ENCODE data around the gene USP31.

USP31 gene

DNA sequence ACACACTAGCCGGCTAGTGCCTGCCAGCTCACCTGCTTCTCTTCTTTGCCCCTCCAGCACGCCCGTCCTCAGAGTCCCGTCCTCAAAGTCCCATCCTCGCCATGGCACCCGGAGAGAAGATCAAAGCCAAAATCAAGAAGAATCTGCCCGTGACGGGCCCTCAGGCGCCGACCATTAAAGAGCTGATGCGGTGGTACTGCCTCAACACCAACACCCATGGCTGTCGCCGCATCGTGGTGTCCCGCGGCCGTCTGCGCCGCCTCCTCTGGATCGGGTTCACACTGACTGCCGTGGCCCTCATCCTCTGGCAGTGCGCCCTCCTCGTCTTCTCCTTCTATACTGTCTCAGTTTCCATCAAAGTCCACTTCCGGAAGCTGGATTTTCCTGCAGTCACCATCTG lies 36.9 kb upstream of the USP31 start:
- TF ChIP-seq, protein P1, sequence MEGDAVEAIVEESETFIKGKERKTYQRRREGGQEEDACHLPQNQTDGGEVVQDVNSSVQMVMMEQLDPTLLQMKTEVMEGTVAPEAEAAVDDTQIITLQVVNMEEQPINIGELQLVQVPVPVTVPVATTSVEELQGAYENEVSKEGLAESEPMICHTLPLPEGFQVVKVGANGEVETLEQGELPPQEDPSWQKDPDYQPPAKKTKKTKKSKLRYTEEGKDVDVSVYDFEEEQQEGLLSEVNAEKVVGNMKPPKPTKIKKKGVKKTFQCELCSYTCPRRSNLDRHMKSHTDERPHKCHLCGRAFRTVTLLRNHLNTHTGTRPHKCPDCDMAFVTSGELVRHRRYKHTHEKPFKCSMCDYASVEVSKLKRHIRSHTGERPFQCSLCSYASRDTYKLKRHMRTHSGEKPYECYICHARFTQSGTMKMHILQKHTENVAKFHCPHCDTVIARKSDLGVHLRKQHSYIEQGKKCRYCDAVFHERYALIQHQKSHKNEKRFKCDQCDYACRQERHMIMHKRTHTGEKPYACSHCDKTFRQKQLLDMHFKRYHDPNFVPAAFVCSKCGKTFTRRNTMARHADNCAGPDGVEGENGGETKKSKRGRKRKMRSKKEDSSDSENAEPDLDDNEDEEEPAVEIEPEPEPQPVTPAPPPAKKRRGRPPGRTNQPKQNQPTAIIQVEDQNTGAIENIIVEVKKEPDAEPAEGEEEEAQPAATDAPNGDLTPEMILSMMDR (IDR thresholded peaks at IDR 0.05): no peak

DNA sequence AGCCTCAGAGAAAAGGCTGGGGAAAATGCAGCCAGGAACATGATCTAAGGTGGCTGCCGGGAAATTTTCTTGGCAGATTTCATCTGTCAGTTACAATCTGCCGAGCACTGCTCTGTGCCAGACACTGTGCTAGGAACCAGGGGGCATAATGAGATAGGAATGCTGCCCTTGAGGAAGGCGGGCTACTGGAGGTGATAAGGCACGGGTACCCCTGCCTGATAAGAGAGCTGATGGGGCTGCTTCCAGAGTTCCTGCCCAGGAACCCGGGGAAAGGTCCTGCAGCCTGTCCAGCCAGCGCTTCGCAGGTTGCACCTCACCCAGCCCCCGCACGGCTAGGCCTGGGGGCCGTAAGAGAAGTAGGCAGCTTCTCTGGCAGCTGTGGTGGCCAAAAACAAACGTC lies 36.4 kb upstream of the USP31 start:
- TF ChIP-seq, protein P1 (IDR thresholded peaks at IDR 0.05): no peak

DNA sequence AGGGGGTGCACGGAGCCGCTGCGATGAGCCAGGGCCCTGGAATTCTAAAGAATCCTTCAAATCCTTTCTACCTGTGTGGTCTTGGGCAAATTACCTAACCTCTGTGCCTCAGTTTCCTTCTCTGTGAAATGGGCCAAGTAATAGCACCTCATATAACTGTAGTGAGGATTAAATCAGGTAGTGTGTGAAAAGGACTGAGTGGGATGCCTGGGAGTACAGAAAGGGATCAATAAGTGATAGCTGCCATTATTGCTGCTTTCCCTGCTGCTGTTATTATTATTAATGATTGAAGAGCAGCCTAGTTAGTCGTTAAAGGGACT lies 34.3 kb upstream of the USP31 start:
- TF ChIP-seq, protein P1 (IDR thresholded peaks at IDR 0.05): no peak

DNA sequence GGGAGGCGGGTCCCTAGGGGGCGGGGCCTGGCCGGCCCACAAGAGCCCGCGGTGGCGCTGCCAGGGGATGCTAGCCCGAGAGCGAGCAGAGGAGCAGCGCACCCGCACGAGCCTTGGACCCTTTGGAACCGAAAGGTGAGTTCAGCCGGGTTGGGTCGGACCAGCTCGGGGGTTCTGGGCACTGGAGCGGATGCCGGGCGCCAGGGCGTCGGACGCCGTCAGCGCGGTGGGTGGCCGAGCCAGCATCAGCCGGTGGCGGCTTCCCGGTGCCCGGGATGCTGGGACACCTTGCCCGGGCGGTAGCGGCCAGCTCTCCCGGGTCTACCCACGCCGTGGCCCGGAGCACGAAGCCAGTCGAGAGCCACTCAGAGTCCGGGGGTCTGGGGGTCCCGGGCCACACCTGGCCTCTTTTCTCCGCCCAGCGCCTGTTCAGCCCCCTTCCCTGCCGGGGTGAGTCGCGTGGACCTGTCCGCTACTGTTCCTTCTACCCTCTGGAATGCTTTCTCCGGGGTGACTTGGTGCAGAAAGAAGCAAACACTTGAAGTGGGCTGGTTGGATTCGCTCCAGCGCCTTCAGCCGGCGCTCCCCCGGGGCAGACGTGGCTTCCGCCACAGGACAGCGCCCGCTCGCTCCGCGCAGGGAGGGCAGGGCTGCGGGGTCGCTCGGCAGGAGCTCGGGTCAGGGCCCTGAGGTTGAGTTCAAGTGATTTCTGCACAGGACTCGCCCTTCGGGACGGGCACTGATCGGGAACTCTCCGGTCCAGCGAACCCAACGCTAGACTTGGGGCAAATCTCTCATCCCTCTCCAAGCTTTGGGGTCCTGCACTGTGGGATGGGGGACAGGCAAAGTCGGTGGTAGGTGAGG lies 33.7 kb upstream of the USP31 start, which contains the start of gene SCNN1G:
Gene SCNN1G (plus strand): TSS at position 67 of the 864 bp plus-strand sequence. CDS start 3,527 bp downstream, outside the sequence.
- TF ChIP-seq, protein P1 (IDR thresholded peaks at IDR 0.05): no peak; the same call in none of the 2 replicates

DNA sequence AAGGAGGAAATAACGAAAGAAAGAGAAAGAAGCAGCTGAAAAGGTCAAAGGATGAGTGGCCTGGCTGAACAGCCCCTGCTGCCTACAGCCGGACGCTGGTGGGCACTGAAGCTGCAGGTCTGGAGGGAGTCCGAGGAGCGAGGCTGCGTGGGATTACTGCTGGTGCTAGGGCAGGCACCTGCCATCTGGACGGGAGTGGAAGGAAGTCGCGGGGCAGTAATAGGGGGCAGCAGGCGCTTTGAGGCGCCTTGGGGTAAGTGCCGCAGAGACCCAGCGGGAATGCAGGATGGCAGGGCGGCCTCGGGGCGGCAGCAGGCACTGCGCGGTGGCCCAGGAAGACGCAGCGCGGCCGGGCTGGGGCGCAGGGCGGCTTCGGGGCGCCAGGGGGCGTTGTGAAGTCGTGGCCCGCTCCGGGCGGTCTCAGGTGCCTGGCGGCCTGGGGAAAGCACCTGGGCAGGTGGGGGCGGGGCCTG lies 33.0 kb upstream of the USP31 start:
- TF ChIP-seq, protein P1 (IDR thresholded peaks at IDR 0.05): peak; percentile 100

DNA sequence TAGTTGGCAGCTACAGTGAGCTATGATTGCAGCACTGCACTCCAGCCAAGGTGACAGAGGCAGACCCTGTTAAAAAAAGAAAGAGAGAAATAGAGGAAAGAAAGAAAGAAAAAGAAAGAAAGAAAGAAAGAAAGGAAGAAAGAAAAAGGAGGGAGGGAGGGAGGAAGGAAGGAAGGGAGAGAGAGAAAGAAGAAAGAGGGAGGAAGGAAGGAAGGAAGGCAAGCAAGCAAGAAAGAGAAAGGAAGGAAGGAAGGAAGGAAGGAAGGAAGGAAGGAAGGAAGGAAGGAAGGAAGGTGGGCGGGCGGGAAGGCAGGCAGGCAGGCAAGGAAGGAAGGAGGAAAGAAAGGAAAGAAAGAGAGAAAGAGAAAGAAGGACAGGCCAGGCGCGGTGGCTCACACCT lies 32.3 kb upstream of the USP31 start:
- TF ChIP-seq, protein P1 (IDR thresholded peaks at IDR 0.05): no peak

DNA sequence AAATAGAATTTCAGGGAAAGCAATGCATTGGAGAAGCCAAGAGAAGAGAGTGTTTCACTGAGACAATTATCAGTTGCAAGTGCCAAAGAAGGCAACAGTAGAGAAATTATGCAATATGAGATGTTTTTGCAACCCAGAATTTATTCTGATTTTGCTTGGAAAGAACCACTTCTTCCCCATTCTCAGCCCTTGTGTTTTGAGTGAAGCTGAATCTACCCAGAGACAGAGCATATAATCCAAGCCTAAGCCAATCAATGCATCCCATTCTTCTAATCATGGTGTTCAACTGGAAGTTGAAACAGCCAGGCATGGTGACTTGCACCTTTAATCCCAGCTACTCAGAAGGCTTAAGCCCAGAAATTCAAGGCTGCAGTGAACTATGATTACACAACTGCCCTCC lies 26.4 kb upstream of the USP31 start:
- TF ChIP-seq, protein P1 (IDR thresholded peaks at IDR 0.05): no peak
